ENCODE results near the gene UCP1.

- no peak for TF ChIP-seq CTCF (IDR thresholded peaks at IDR 0.05)
- TF ChIP-seq POLR2A (IDR thresholded peaks at IDR 0.05): no peak
Observed at GRCh38 chr4:140569307-140569638, 512 bp upstream of the UCP1 start.

All from thyroid gland (tissue), 4 donors.